Limb (tissue), 2 donors: ENCODE data around the gene EYA2.
"Not testable (repeated sequence)": the region's sequence is repeated elsewhere in the genome, so short reads cannot be mapped to it uniquely, and the experiment has no call there.

ENCODE experiments used
- DNase-seq, 2 donors: peaks; one replicate each; pipeline ENCODE4 v3.0.0-alpha.2; 2016; ENCODE audit errors: extremely low spot score in 2 of 2

Gene EYA2

DNA sequence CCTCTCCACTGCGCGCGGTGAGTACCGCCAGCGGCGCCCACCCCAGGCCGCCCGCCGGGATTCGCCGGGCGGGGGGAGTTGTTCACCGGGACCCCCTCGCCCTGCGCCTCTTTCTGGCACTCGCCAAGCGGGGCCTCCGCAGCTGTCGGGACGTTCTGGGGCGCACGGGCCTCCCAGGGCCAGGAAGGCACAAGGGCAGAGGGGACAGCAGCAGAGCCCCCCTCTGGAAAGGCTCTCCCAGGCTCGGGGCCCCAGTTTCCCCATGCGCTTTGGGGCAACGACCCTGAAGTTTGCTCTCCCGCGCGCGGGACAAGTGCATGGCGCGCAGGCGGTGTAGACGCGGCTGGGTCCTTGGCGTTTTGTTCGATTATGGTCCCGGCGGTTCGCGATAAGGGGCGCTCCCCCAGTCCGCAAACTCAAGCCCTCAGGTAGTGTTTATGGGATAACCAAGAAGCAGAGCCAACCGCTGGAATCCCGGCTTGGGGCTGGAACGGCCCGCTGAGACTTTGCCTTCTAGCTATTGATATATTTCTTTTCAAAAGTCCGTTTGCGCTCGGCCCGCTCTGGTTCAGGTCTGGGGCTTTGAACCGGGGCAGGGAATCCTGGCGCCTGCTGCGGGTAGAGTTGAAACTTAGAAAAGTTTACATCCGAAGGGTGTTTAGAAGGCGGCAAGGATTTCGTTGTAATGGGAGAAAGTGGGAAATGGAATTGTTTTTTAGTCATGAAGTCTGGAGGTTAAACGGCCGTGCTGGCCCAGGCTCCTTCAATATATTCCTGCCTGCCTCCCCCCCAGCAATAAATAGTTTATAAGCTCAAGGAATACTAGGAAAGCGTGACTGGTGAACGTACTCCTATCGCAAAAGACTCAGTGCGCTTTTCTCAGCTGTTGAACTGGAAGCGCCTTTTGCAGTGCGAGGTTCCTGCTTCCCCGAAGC is 595 bp downstream of the EYA2 start:
- peak in 1 of 2 donors; percentile 70 for DNase-seq

DNA sequence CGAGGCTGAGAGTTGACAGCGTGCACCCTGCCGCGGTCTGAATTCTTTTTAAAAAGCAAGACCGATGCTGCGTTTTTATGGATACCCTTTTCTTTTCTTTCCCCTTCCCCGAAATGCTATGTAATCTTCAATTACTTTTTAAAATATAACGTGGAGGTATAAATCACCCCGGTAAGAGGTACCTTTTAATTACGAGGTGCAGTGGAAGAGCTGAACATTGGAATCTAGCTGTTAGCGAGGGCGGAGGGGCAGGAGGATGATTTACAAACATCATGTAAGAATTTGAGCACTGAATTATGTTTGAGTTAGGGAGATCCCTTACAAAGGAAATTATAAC is 1.2 kb downstream of the EYA2 start:
- no peak for DNase-seq

DNA sequence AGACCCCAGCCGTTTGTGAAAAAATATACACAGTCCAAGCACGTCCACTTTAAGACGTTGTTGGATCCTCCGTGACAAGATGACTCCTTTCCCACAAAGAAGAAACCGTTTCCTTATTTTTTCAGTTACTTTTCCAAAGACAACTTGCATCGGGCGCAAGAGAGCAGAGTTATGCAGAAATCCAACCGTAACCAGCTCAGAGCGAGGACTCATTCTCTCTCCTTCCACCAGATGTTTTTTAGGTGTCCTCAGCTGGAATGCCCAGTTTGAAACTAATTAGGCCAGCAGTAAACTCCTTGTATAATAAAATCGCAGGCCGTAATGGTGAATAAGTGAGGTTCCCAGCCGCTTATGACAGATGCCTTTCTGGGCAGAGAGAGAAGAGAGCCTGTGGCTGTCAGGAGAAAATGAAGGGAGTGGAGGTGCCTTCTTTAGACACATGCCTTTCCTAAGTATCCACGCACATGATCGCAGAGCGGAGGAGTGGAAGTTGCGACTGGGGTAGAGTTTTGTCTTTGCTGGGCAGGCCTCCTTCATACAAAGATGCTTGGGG is 2.8 kb downstream of the EYA2 start:
- DNase-seq, result peak in 1 of 2 donors; percentile 41

DNA sequence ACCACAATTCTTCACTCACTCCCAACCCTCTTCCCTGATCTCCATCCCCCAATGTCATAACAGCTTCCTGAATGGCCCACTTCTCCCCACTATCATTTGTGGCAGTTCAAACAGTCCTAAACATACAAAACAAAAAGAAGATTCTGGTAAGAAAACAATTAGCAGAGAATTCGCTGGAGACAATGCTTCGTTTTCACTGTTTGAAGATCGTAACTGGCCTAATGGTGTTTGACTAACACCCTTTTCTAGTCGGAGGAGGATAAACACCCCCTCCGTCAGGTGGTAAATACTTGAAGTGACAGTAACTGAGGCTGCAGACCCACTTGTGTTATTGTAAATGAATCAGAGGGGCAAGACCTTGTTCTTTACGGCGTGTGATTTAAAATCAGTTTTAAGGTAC is 3.8 kb downstream of the EYA2 start:
- DNase-seq, result no peak

DNA sequence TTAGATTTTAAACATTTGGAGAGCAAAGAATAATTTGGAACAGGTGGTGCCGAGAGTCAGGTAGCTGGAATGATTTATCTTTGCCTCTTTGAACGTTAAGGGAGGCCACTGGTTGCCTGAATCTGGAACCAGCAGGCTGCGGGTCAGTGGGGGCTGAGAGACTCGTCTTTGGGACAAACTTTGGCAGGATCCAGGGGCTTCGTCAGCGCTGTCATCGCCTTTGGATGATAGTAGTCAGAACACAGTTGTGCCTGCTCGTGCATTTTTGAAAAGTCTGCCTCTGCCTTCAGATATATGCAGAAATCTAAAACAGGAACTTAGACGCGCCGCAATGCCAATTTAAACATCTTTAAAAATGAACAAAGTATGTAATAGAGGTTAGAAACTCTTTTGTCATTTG is 5.0 kb downstream of the EYA2 start:
- DNase-seq, result no peak

DNA sequence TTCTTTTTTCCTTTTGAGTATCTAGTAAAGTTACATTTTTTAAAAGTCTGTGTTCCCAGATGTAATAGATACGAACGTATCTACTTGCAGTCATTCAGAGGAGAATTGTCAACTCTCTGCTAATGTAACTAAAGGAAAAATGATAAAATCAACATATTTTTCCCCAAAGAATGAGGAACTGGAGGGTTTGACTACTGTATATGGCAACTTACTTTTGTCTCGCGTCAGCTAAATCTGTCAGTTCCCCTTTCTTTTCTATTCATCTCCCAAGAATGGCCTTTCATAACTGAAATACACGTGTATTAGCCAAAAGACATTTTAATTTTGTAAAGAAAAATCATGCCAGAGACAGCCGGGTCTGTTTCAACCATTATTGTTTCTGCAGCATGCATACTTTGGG is 5.4 kb downstream of the EYA2 start:
- DNase-seq, result no peak

DNA sequence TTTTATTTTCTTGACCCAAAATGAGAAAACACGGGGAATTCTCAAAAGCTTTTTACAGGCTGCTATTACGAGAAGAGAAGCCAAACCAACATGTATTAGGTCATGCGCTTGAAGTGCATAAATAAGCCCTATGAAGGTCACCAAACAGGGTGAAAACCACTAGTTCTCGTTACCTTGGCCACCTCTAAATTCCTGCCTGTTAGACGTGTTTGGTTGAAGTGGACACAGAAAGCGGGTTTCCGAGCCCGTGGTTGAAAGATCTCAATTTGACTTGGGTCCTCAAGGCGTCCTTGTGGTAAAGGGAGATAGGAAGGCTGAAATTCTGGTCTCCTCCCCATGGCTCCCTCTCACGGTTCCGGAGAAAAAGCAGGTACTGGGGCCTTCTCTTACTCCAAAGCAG is 6.2 kb downstream of the EYA2 start:
- DNase-seq, result no peak

DNA sequence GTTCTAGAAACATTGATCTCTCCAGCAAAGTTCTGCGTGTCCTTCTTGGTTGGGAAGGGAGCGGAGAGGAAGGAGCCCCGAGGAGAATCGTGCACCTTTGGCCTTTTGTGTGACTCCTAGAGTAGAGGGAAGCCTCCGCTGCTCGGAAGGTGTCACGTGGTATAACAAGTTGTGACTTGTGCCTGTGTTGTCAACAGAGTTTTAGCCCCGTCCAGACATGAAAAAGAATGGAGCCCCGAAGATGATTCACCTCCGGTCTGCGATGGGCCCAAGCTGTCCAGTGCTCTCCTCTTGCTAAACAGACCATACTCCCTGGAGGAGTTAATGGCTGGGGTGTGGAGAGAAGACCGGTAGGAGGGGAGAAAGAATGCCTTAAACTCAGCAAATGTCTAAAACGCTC is 7.0 kb downstream of the EYA2 start:
- DNase-seq, result no peak

DNA sequence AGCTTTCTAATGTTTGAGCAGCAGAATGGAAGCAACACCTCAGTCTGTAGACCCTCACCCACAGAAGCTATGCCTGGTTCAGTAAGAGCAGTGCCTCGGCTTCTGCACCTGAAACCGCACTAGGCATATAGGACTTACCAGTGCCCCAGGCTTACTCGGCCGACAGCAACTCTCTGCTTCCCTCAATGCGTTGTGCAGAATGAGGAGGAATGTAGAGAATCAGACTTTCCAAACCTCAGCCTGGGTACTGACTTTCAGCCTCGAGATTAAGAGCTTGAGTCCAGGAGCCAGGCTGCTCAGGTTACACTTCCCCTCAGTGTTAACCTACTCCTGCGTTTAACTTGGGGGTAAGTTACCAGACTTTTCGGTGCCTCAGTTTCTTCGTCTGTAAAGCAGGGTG is 8.6 kb downstream of the EYA2 start:
- no peak for DNase-seq

DNA sequence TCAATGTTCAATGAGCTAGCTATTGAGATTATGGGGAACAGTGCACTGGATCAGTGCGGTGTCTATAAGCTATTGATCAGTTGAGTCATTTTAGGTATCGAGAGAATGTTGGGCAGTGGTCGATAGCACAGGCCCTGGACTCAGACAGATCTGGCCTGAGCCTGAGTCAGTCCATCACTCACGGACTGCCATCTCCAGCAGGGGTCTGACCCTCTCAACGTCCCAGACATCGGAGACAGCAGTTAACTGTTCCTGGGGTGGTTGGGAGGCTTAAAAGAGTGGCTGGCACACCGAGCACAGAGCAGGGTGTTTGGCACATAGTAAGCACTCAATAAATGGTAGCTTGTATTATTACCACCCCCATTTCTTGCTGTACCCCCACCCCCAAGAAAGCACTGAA is 9.3 kb downstream of the EYA2 start:
- DNase-seq, result no peak

DNA sequence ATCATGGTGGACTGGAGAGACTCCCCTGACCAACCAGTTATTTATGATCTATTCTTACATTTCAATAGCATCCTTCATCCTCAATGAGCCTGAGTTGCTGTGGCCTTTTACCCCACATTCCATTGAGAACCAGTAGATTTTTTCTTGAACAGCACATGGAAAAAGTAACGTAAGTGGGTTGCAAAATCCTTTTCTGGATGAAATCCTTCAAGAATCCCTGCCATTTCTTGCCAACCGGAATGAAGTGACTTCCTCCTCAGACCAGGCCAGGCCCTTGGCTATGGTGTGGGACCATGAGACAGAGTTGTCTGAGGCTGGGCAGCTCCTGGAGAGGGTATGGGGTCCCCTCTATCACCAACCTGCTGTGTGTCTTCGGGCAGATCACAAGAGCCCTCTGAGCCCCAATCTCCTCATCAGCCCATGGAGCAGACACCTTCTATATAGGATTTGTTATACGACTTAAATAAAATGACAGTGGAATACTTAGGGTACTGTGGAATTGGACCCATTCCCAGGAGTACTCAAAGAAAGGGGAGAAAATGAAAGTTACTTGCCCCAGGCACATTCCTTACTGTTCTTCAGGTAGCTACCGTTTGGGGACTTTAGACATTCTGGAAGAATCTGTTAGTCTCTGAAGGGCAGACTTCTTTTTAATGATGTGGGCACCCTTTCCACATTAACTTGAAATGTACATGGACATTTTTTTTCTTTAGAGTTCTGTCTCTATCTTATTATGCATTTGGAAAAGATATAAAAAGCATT is 10.9 kb downstream of the EYA2 start:
- DNase-seq, result no peak

DNA sequence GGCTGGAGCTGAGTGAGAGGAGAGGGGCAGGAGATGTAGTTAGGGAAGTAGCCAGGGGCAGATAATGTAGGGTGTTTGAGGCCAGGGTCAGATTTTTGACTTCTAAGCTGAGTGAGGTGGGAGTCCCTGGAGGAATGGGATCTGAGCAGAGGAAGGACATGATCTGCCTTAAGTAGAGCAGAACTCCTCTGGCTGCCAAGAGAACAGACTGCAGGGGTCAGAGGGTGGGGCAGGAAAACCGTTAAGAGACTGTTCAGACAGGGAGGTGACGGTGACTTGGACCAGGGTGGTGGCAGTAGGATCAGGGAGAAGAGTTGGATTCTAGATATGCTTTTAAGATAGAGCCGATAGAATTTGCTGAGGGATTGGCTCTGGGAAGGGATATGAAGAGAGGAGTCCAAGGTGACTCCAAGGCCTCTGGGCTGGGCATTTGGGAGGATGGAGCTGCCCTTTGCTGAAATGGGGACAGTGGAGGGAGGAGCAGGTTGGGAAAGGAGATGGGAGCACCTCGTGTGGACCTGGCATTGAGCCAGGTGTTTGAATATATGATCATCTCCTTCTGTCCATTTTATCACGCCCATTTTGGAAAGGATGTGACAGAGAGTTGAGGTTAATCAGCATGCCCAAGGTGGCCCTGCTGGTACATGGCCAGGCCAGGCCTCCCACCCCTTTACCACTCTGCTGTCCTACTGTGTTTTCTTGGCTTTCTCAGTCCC is 18.8 kb downstream of the EYA2 start:
- DNase-seq, result no peak

DNA sequence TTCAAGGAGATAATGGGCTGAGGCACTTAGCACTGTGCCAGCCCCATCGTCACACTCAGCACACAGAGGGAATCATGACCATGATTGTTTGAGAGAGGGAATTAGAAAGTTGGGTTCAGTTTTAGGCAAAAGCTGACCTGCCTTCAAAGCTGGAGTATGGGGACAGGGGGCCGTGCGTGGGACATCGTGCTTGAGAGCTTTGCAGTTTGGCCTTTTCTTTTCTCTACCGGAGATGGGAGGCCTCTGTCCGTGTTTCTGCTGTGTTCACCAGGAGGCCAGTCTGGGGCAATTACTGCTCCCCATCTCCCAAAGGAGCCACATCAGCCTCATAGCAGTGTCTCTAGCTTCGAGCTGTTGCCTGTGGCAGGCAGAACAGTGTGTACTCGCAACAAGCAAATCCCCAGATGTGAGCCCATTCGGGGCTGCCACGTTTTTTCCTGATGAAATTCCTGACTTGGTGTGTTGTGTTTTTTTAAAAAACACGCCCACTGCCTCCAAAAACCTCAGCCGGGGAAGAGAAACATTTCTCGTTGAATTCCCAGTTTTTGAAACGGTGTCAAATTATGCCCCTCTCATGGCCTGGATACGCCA is 20.2 kb downstream of the EYA2 start:
- peak in 1 of 2 donors; percentile 48 for DNase-seq

DNA sequence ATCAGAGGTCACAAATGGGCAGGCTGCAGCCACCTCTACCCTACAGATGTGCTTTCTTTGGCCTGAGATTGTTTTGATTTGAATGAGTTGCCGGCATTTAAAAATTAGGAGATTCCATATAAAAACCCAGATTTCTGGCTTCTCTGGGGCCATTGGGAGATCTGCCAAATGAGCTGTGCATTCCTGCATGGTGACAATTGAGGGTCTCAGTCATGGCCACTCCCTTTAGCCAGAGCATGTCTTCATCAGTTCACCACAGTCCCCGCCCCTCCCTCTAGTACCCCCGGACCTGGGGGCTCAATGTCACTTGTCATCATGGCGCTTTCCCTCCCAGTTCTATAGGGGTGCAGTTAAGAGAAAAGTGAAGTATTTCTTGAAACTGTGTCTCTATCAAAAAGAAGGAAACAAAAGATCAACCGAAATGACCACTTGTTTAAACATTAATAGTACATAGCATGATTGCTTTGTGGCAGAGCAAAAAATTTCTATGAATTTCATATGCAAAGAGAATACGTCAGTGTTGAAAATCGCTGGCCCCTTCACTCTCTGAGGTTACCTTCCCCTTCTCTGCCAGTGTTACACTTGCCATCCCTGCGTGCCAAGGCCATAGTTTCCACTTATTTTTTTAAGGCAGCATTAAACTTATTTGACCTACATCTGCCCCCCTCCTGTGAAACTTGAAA is 21.1 kb downstream of the EYA2 start:
- DNase-seq, result no peak

DNA sequence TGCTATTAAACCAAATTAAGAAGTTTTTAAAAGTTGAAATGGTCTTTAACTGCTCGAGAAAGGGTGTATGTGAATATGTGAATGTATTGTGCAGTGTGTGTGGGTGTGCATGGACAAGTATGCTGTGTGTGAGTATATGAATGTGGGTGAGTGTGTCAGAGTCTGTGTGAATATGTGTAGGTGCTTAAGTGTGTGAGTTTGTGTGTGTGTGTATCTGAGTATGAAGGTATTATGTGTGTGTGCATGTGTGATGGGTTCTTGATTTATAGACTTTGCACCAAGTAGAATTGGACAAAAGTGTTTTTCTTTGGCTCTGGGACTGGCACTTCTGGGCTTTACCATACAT is 21.6 kb downstream of the EYA2 start:
- DNase-seq, result no peak

DNA sequence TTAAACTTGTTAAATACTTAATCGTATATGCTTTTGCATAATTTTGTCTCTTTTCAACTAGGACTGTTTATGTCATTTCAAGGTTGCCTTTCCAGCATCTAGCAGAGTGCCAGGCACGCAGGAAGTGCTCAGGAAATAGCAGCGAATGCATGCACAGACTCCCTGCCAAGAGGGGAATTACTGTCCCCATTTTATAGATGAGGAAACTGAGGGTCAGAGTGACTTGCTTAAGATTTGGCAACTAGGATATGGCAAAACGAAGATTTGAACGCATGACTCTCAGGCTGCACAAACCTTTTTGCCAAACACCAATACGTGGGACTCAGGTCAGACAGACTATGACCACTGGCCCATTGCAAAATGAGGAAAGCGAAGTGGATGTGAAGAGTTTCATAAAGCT is 22.5 kb downstream of the EYA2 start:
- DNase-seq, result no peak

DNA sequence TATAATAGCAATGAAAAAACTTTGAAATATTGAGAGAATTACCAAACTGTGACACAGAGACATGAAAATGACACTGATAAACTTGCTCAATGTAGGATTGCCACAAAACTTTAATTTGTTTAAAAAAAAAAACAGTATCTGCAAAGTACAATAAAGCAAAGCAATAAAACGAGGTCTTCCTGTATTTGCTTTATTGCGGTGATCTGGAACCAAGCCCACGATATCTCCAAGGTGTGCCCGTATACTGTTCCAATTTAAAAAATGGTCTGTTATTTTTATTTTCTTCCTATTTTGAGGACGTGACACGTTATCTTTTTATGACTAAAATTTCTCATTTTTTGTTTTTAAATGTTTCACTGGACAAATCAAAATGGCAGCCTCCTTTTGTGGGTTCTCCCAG is 25.5 kb downstream of the EYA2 start:
- no peak for DNase-seq

DNA sequence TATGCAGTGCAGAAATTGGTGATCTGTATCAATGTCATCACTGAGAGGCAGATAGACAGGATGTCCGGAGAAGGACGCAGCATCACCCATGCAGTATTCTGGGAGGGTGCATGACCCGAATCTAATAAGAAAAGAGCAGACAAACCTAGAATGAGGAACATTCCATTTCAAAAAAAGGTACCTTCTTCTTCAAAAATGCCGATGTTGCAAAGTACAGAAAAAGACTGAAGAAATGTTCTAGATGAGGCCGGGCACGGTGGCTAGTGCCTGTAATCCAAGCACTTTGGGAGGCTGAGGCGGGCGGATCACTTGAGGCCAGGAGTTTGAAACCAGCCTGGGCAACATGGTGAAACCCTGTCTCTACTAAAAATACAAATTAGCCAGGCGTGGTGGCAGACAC is 28.2 kb downstream of the EYA2 start:
- not testable (repeated sequence) for DNase-seq

DNA sequence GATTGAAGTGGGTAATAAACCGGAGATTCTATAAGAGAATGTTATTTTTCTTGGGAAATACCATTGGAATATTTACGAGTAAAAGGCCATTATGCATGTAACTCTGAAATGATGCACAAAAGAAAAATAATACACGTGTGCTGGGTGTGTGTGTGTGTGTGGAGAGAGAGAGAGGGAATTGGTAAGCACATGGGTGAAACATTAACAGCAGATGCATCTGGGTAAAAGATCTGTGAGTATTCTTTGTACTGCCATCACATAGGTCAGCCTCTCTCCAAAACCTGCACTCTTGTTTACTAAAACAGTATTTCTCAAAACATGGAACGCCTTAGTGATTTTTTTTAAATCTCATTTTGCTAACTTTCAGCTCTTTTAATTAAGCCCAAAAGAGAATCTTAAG is 28.9 kb downstream of the EYA2 start:
- DNase-seq, result no peak

DNA sequence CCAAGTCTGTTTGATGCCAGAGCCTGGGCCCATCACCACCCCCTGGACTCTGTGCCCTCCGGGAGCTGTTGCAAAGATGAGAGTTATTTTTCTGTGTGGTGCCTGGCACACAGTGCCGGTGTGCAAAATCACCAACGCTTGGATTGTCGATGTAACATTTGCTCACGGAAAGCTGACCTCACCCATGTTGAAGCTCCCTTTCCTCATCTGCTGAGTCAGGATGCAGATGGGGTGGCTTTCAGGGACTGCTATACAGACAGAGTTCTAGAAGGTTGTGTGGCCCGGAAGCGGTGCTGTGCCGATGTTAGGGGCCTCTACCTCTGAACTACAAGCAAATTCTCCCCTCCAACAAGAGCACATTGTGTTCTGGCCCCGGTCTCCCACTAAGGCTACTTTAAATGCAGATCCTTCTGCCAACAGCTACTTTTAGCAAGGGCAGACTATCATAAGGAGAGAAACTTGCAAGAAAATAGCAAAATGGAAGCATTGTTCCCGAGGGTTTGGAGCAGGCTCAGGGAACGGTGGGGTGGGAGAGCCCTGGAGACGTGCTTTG is 34.0 kb downstream of the EYA2 start:
- DNase-seq, result peak in 1 of 2 donors; percentile 47

DNA sequence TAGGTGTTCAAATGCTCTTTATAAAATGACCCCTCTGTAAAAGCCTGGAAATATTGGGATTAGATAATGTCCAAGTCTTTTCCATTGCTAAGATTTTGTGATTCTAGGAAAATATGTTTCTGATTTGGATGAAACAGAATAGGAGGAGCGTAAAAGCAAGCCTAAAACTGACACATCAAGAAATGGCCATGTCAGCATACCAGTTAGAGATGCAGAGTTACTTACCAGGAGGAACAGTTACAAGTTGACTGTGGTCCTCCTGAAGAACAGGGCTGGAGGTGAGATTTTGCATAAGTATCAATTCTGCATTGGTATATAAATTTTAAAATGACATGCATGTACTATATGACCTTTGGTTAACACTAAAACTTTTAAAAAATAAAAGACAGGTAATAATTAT is 35.3 kb downstream of the EYA2 start:
- DNase-seq, result no peak
